ENCODE results near the gene MAPKBP1. TPM values are rescaled to one million over a fixed set of nuclear protein-coding genes. Genes with fewer than 3 reads are reported as not detected.

Gene MAPKBP1
- total RNA-seq, 1 experiment from 2014 or later: 9.9 TPM

DNA sequence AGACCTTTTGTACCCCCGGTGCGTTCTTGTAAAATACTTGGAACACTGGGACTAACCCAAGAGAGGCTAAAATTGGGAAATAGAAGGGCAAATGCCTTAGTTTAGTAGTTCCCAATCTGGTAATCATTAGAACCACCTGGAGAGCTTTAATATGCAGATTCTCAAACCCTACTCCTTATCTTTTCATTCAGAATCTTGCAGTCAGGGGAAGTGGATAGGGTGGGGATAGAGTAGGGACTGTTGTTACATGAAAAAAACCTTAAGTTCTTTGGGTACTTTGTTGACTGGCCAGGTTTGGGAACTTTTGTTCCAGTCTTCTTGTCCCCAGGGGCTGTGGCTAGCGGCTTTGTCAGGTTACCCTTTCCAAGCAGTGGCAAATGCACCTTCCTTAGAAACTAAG is 15.9 kb downstream of the MAPKBP1 start:
- H3K36me3 Mint-ChIP-seq (ENCODE audit: insufficient read depth, unreplicated experiment): no peaks in the 10 kb centered on the region
- peaks cover 10% of the 10 kb centered on the region for H3K4me1 Mint-ChIP-seq (ENCODE audit: low read depth, unreplicated experiment)
- BruUV-seq (replicated peaks): no TSS peak
- no peak for DNase-seq
- TF ChIP-seq, protein P1, sequence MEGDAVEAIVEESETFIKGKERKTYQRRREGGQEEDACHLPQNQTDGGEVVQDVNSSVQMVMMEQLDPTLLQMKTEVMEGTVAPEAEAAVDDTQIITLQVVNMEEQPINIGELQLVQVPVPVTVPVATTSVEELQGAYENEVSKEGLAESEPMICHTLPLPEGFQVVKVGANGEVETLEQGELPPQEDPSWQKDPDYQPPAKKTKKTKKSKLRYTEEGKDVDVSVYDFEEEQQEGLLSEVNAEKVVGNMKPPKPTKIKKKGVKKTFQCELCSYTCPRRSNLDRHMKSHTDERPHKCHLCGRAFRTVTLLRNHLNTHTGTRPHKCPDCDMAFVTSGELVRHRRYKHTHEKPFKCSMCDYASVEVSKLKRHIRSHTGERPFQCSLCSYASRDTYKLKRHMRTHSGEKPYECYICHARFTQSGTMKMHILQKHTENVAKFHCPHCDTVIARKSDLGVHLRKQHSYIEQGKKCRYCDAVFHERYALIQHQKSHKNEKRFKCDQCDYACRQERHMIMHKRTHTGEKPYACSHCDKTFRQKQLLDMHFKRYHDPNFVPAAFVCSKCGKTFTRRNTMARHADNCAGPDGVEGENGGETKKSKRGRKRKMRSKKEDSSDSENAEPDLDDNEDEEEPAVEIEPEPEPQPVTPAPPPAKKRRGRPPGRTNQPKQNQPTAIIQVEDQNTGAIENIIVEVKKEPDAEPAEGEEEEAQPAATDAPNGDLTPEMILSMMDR (IDR thresholded peaks at IDR 0.05; ENCODE audit: unreplicated experiment): no peak
- H3K27me3 Mint-ChIP-seq (ENCODE audit: unreplicated experiment): no peaks in the 10 kb centered on the region
- H3K9me3 Mint-ChIP-seq (ENCODE audit: low read depth, unreplicated experiment): no peaks in the 10 kb centered on the region
- CTCF ChIA-PET: interaction anchor here (0.7 kb wide), 1 partner anchor 1204 kb away, joined by 3 read pairs; no protein-coding TSS in a partner anchor
- intact Hi-C loops (cut with micrococcal nuclease; ENCODE audit: unreplicated experiment): no loop called here
- no peak overlapping the region for H3K27ac Mint-ChIP-seq (ENCODE audit: unreplicated experiment)
- H3K4me3 Mint-ChIP-seq (ENCODE audit: low read depth, unreplicated experiment): no peak overlapping the region

DNA sequence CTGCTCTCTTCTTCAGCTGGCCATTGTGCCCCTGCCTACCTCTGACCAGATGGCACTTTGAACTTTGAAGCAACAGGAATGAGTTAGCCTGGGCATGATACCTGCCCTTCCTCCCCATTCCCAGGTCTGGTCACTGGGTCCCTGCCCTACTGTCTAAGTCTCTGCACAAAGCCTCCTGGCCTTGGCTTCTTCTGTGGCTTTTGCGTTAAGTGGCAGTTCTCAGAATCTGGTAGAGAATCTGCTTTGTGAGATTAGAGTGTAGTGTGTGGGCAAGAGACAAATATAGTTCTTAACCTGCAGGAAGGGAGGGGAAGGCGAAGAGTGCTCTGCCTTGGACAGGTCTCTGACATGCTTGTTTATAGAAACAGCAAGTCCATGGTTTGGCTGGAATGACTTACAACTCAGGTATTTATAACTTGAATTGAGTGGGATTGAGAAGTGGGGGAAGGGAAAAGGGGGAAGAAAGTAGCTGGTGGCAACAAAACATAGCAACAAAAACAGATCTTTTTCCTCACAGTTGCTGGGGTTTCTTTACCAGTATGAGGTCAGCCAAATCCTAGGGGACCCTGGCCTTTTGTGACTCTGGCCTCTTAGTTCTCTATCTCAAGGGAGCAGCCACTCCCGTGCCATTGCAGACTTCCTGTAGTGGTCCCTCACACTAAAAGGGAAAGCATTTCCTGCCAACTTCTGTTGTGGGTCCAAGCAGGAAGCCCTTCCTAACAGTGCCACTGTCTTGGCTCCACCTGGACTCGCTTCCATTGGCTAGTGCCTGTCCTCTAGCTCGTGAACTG is 16.7 kb downstream of the MAPKBP1 start:
- DNase-seq: no peak
- TF ChIP-seq, protein P1 (IDR thresholded peaks at IDR 0.05; ENCODE audit: unreplicated experiment): no peak
- no peaks in the 10 kb centered on the region for H3K27me3 Mint-ChIP-seq (ENCODE audit: unreplicated experiment)
- H3K4me3 Mint-ChIP-seq (ENCODE audit: low read depth, unreplicated experiment): no peak overlapping the region
- BruUV-seq (replicated peaks): no TSS peak
- no peak overlapping the region for H3K27ac Mint-ChIP-seq (ENCODE audit: unreplicated experiment)
- H3K4me1 Mint-ChIP-seq (ENCODE audit: low read depth, unreplicated experiment): peaks cover 10% of the 10 kb centered on the region
- CTCF ChIA-PET: interaction anchor here (0.7 kb wide), 1 partner anchor 1204 kb away, joined by 3 read pairs; no protein-coding TSS in a partner anchor
- no peaks in the 10 kb centered on the region for H3K9me3 Mint-ChIP-seq (ENCODE audit: low read depth, unreplicated experiment)
- H3K36me3 Mint-ChIP-seq (ENCODE audit: insufficient read depth, unreplicated experiment): no peaks in the 10 kb centered on the region
- intact Hi-C loops (cut with micrococcal nuclease; ENCODE audit: unreplicated experiment): no loop called here

DNA sequence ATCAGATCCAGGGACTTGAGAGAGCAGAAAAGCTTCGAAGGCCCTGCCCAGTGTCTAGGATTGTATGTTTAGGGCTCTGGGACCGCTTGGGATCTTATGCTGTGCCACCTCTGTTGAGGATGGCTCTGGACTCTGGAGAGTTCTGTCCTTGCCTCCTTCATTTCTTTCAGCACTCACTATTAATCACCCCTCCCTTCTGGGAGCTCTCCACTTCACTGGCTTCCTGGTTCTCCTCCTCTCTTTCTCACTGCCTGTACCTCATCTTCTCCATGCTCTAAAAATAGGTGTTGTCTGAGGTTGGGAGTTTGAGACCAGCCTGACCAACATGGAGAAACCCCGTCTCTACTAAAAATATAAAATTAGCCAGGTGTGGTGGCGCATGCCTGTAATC is 17.3 kb downstream of the MAPKBP1 start:
- no peak for DNase-seq
- Mint-ChIP-seq H3K27me3 (ENCODE audit: unreplicated experiment) (no peaks in the 10 kb centered on the region), H3K27ac (ENCODE audit: unreplicated experiment) (no peak overlapping the region), H3K9me3 (ENCODE audit: low read depth, unreplicated experiment) (no peaks in the 10 kb centered on the region), H3K36me3 (ENCODE audit: insufficient read depth, unreplicated experiment) (no peaks in the 10 kb centered on the region), H3K4me3 (ENCODE audit: low read depth, unreplicated experiment) (no peak overlapping the region), H3K4me1 (ENCODE audit: low read depth, unreplicated experiment) (peaks cover 10% of the 10 kb centered on the region)
- BruUV-seq (replicated peaks): no TSS peak
- CTCF ChIA-PET: no interaction called here
- intact Hi-C loops (cut with micrococcal nuclease; ENCODE audit: unreplicated experiment): no loop called here
- TF ChIP-seq, protein P1 (IDR thresholded peaks at IDR 0.05; ENCODE audit: unreplicated experiment): no peak

DNA sequence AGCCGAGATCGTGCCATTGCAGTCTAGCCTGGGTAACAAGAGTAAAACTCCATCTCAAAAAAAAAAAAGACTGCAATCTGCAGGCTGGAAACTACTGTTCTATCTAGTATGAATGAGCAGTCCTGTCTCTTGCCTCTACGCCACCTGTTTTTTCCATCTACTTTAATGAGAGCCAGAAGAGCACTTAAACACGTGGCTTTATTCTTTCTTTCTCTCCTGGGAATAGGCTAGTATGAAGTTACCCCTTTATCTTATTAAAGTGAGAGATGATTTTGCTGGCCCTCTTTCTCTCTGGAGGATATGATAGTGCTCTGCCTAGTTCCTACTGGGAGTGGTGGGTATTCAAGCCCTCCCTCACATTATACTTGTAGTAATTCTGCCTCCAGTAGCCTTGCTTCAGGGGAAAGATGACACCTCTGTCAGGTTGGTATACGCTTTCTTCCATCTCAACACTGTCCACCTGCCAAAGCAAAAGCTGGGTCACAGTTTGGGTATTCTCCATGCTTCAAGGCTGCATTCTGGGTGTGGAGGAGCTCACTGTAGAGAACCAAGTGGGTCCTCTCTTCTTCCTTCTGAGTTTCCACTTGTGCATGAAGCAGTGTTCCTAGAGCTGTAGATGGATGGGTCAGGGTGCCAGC is 17.8 kb downstream of the MAPKBP1 start:
- H3K4me1 Mint-ChIP-seq (ENCODE audit: low read depth, unreplicated experiment): peaks cover 10% of the 10 kb centered on the region
- no peaks in the 10 kb centered on the region for H3K27me3 Mint-ChIP-seq (ENCODE audit: unreplicated experiment)
- H3K36me3 Mint-ChIP-seq (ENCODE audit: insufficient read depth, unreplicated experiment): no peaks in the 10 kb centered on the region
- intact Hi-C loops (cut with micrococcal nuclease; ENCODE audit: unreplicated experiment): no loop called here
- TF ChIP-seq, protein P1 (IDR thresholded peaks at IDR 0.05; ENCODE audit: unreplicated experiment): no peak
- CTCF ChIA-PET: no interaction called here
- H3K9me3 Mint-ChIP-seq (ENCODE audit: low read depth, unreplicated experiment): no peaks in the 10 kb centered on the region
- no TSS peak for BruUV-seq (replicated peaks)
- H3K4me3 Mint-ChIP-seq (ENCODE audit: low read depth, unreplicated experiment): no peak overlapping the region
- no peak overlapping the region for H3K27ac Mint-ChIP-seq (ENCODE audit: unreplicated experiment)
- DNase-seq: no peak

Measured in Calu3 (cell line).